GM12872 (cell line): ENCODE results near the gene PSMG3.

Experiments used
- CTCF ChIP-seq: IDR thresholded peaks from 3 replicates; pipeline ENCODE4 v1.5.1; 2011; ENCODE audit warnings: low read depth, mild to moderate bottlenecking, low read length, moderate library complexity; ENCODE audit not compliant: insufficient read depth

The PSMG3 gene

DNA sequence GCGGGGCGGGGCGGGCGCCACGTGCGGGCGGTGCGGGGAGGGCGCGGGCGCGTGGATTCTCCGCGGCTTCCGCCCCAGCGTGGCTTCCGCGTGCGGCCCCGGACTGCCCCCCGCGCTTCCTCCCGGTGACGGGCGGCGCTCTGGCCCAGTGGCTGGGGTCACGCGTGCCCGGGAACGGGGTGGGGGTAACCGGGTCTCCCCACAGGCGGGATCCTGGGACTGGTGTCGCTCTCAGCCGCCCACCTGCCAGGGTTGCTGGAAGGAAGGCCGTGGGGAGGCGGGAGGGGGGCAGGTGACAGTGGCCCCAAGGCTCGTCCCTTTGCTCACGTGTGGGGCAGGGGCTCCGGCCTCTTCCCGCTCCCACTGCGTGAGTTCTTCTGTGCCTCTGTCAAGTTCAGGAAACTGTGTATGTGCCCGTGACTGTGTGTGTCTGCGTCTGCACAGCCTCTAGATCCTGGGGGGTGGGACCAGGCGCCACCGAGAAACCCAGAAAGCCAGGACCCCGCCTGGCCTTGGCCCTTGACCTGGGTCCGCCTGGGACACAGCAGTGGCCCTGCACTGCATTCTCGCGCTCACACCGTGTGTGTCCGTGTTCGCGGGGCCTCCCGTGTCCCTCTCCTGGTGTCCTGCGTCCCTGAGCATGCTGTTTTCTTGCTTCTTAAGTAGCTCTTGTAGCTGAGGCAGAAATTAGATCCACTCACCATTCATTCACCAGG lies 38.4 kb downstream of the PSMG3 start:
- no peak for TF ChIP-seq CTCF

DNA sequence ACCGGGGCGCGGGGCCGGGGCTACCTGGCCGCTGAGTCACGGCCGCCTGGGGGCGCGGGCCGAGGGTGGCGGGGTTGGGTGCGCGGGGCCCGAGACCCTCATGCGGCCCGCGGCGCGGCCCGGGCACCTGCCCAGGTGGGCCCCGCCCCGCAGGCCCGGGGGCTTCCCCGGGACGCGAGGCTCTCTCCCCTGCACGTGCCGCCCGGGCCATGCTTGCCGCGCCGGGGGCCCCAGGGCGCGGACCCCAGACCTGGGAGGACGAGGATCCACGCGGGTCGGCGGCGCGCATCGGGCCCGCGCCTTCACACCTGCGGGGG lies 38.9 kb downstream of the PSMG3 start:
- no peak for TF ChIP-seq CTCF

- no peak for TF ChIP-seq CTCF
Measured at GRCh38 chr7:1529383-1530116, 40.3 kb downstream of the PSMG3 start.

- TF ChIP-seq CTCF, result no peak
Measured at GRCh38 chr7:1526271-1526754, 43.5 kb downstream of the PSMG3 start.

GRCh38 chr7:1525409-1525808 lies 44.4 kb downstream of the PSMG3 start:
- no peak for TF ChIP-seq CTCF

DNA sequence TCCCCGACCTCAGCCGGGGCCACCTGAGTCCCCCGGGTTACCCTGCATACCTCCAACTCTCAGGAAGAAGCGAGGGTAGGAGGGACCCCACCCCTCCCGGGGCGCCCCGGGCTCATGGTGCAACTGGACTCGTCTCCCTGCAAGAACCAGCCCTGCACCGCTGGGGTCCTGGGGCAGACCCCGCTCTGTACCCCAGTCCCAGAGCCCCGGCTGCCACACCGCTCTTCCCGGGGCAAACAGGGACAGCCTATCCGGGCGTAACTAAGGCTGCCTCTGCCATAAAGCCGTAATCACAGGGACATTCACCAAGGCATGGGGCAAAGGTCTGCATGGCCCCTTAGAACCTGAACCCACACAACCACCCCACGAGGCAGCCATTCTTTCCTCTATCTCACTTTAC lies 46.0 kb downstream of the PSMG3 start:
- no peak for TF ChIP-seq CTCF

GRCh38 chr7:1523208-1523607 lies 46.6 kb downstream of the PSMG3 start:
- TF ChIP-seq CTCF, result no peak
